ENCODE data around the gene RAPGEF5. TPM values are rescaled to one million over a fixed set of nuclear protein-coding genes. Genes with fewer than 3 reads are reported as not detected.

Gene RAPGEF5
- total RNA-seq, 1 experiment from 2014 or later, result 13.3 TPM

DNA sequence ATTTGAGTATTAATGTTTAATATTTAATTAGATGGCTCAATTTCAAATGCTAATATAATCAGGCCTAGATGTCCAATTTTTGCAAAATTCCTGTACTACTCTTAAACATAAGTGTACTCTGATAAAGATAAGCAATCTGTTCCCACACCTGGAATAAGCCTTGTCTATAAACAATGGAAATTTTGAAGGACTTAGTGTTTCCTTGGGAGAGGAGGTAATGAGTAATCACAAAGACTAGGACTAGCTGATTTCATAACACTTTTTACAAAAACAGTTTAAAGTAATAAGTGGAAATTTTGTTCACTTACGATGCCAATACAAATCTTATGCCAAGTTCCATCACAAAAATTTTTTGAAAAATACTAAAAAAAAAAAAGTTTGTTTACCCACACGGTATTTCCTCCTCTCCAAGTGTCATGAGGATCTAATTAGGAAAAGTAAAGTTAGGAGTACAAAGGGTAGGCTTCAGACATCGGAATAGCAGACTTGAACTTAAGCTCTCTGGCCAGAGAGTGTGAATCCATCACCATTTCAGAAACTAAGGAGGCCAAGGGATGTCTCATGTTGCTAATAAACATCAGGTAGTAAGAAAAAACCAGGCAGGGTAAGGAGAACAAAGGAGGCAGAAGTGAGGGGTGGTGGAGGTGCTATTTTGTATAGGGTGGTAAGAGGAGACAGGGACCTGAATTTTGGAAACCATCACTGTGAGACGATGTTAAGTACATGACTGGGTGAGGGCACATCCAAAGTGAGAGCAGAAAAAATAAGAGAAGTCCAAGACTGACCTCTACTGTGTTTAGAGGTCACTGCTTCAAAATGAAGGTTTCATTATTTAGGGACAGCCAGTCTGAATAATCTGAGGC is 61.3 kb downstream of the RAPGEF5 start:
- H3K4me1 Mint-ChIP-seq, result peaks cover 4 to 6% of the 10 kb centered on the region in 2 experiments; a peak in 1 of 4 replicates

More for the DNA sequence above, 61.3 kb downstream of the RAPGEF5 start:
- Histone ChIP-seq H3K23ac (ENCODE audit: insufficient read length, low read depth, low read length) (no peak overlapping the region), H2BK5ac (ENCODE audit: insufficient read length, low read length) (no peak overlapping the region), H3K9me3 (ENCODE audit: control insufficient read depth, low read depth, low read length) (no peaks in the 10 kb centered on the region), H2AK5ac (ENCODE audit: insufficient read length, low read length) (no peak overlapping the region), H3K4me1 (ENCODE audit: insufficient read depth, low read length) (no peaks in the 10 kb centered on the region), H3T11ph (ENCODE audit: low read length) (no peak overlapping the region), H3K9ac (ENCODE audit: extremely low read depth, insufficient read length, low read length) (no peak overlapping the region), H3K23me2 (ENCODE audit: insufficient read length, low read depth, low read length, poor library complexity, severe bottlenecking) (no peaks in the 10 kb centered on the region), H4K8ac (replicated peaks; ENCODE audit: insufficient read length, low read depth, low read length) (no peak overlapping the region), H3K4ac (ENCODE audit: low read depth, low read length) (no peak overlapping the region), H3K4me2 (ENCODE audit: insufficient read depth, insufficient read length, low read length) (no peak overlapping the region), H4K5ac (ENCODE audit: insufficient read length, low read depth, low read length) (no peak overlapping the region), H3K79me1 (ENCODE audit: insufficient read depth, low read depth, low read length, poor library complexity, severe bottlenecking) (no peaks in the 10 kb centered on the region), H3K27me3 (ENCODE audit: insufficient read depth, low read length) (no peaks in the 10 kb centered on the region), H2BK120ac (ENCODE audit: low read depth, low read length, poor library complexity, severe bottlenecking) (no peak overlapping the region), H3K14ac (ENCODE audit: insufficient read depth, low read length) (no peak overlapping the region), H4K91ac (ENCODE audit: insufficient read length, low read depth, low read length) (no peak overlapping the region), H3K27ac (ENCODE audit: insufficient read length, low read depth, low read length) (no peak overlapping the region), H2AFZ (ENCODE audit: low read length) (no peak overlapping the region), H3K18ac (ENCODE audit: insufficient read length, low read depth, low read length) (no peak overlapping the region), H2BK15ac (ENCODE audit: low read depth, low read length) (no peak overlapping the region), H3K79me2 (ENCODE audit: insufficient read depth, low read length) (no peaks in the 10 kb centered on the region), H2BK12ac (ENCODE audit: insufficient read length, low read depth, low read length) (no peak overlapping the region), H2BK20ac (ENCODE audit: low read depth, low read length, poor library complexity, severe bottlenecking) (no peak overlapping the region), H3K56ac (ENCODE audit: insufficient read length, low read depth, low read length) (no peak overlapping the region), H4K20me1 (ENCODE audit: control insufficient read depth, insufficient read depth, insufficient read length) (no peaks in the 10 kb centered on the region)
- H3K4me3 Mint-ChIP-seq, result no peak overlapping the region
- H3K9me3 Mint-ChIP-seq, result no peaks in the 10 kb centered on the region
- TF ChIP-seq, protein P1, sequence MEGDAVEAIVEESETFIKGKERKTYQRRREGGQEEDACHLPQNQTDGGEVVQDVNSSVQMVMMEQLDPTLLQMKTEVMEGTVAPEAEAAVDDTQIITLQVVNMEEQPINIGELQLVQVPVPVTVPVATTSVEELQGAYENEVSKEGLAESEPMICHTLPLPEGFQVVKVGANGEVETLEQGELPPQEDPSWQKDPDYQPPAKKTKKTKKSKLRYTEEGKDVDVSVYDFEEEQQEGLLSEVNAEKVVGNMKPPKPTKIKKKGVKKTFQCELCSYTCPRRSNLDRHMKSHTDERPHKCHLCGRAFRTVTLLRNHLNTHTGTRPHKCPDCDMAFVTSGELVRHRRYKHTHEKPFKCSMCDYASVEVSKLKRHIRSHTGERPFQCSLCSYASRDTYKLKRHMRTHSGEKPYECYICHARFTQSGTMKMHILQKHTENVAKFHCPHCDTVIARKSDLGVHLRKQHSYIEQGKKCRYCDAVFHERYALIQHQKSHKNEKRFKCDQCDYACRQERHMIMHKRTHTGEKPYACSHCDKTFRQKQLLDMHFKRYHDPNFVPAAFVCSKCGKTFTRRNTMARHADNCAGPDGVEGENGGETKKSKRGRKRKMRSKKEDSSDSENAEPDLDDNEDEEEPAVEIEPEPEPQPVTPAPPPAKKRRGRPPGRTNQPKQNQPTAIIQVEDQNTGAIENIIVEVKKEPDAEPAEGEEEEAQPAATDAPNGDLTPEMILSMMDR (conservative IDR thresholded peaks at IDR 0.05), result peak; percentile 35; the same call in 1 of the 3 replicates
- no peak for DNase-seq
- no peaks in the 10 kb centered on the region for H3K27me3 Mint-ChIP-seq (ENCODE audit: low read depth)
- no CpG with 5 or more reads among the region's 4 CpGs for WGBS (ENCODE audit: extremely low coverage, insufficient read length, low lambda C conversion rate)
- H3K27ac Mint-ChIP-seq, result peak overlapping the region in 1 of 3 experiments; percentile 50; a peak in 2 of 7 replicates
- H3K36me3 Mint-ChIP-seq (ENCODE audit: insufficient read depth in 1 of 3, low read depth in 3 of 3), result peaks cover 8 to 19% (median 11%) of the 10 kb centered on the region in 3 experiments; a peak in 6 of 7 replicates

Measured in H9 (cell line).